HEK293 (cell line): Measurements from ENCODE around the gene GLT1D1.

Source experiments
- OVOL3 ChIP-seq: fragments of 450-650 bp; formaldehyde crosslinking; IDR thresholded peaks from 2 replicates; pipeline ENCODE4 v1.5.1; 2016; ENCODE audit warnings: missing biosample characterization, missing genetic modification characterization
- ZNF558 ChIP-seq: fragments of 450-650 bp; formaldehyde crosslinking; IDR thresholded peaks from 2 replicates; pipeline ENCODE4 v1.5.1; 2016; ENCODE audit warnings: missing biosample characterization, missing genetic modification characterization
- TF ChIP-seq, protein P1 (sequence below): fragments of 450-650 bp; formaldehyde crosslinking; IDR thresholded peaks from 2 replicates; pipeline ENCODE4 v1.5.1; 2016; ENCODE audit warnings: missing biosample characterization, missing genetic modification characterization, borderline replicate concordance

DNA sequence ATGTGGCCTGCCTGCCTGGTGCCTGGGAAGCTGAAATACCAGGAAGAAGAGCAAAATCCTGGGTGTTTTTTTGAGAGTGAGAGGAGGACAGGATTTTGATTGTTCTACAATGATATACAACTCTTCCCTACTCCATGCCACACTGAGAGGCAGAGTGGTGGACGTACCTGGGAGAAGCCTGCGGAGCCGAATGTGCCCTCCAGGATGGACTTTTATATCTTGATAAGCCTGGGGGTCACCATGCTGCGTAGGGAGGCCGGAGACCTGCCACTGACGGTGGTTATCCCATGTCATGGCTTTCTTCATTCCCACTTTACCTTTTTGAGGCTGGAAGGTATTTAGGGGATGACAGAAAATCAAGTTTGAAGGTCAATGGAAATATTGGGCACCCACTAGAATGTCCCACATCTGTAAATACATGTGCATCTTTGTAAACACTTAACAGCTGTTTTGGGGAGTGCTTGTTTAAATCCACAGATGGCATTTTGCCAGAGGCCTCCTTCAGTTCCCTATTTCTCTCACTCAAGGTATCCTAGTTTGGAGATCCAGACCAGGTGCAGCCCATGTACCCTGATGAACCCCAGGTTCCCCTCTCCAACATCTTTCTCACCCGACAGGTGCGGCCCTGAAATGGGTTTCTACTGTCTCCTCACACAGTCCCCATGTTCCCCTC is 1.1 kb upstream of the GLT1D1 start:
- no peak for TF ChIP-seq ZNF558 (tag by site-specific recombination)
- no peak for TF ChIP-seq OVOL3 (tag by site-specific recombination)
- TF ChIP-seq, protein P1, sequence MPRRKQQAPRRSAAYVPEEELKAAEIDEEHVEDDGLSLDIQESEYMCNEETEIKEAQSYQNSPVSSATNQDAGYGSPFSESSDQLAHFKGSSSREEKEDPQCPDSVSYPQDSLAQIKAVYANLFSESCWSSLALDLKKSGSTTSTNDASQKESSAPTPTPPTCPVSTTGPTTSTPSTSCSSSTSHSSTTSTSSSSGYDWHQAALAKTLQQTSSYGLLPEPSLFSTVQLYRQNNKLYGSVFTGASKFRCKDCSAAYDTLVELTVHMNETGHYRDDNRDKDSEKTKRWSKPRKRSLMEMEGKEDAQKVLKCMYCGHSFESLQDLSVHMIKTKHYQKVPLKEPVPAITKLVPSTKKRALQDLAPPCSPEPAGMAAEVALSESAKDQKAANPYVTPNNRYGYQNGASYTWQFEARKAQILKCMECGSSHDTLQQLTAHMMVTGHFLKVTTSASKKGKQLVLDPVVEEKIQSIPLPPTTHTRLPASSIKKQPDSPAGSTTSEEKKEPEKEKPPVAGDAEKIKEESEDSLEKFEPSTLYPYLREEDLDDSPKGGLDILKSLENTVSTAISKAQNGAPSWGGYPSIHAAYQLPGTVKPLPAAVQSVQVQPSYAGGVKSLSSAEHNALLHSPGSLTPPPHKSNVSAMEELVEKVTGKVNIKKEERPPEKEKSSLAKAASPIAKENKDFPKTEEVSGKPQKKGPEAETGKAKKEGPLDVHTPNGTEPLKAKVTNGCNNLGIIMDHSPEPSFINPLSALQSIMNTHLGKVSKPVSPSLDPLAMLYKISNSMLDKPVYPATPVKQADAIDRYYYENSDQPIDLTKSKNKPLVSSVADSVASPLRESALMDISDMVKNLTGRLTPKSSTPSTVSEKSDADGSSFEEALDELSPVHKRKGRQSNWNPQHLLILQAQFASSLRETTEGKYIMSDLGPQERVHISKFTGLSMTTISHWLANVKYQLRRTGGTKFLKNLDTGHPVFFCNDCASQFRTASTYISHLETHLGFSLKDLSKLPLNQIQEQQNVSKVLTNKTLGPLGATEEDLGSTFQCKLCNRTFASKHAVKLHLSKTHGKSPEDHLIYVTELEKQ (tag by site-specific recombination): no peak
